ENCODE data around the gene CDC42EP4.

The CDC42EP4 gene

DNA sequence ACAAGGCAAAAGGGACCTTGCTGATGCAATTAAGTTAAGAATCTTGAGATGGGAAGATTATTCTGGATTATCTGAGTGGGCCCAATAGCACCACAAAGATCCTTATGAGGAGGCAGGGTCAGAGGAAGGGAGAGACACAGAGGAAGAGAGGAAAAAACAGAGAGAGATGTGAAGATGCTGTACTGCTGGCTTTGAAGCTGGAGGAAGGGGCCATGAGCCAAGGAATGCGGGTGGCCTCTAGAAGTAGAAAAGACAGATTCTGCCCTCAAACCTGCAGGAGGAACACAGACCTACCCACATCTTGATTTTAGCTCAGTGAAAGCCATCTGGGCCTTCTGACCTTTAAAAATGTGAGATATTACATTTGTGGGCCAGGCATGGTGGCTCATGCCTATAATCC is 42.0 kb downstream of the CDC42EP4 start:
- TF ChIP-seq EZH2phosphoT487 (IDR thresholded peaks at IDR 0.05; ENCODE audit: borderline replicate concordance): no peak
- Histone ChIP-seq H3K9me3 (ENCODE audit: insufficient read depth, low read depth, low read length) (peaks cover 4% of the 10 kb centered on the region; the same call in 1 of the 2 replicates), H3K4me3 (ENCODE audit: low read length, poor library complexity, severe bottlenecking) (no peak overlapping the region), H3F3A (ENCODE audit: low read depth) (no peaks in the 10 kb centered on the region), H3K79me2 (ENCODE audit: insufficient read depth, low read length) (no peaks in the 10 kb centered on the region), H3K9ac (ENCODE audit: low read depth, low read length, poor library complexity, severe bottlenecking) (no peak overlapping the region), H3K36me3 (ENCODE audit: insufficient read depth, low read length) (no peaks in the 10 kb centered on the region), H3K27me3 (ENCODE audit: insufficient read depth, low read length, poor library complexity, severe bottlenecking) (no peaks in the 10 kb centered on the region), H3K9me2 (replicated peaks; ENCODE audit: low read depth, low read length) (no peaks in the 10 kb centered on the region), H3K4me2 (ENCODE audit: low read depth, low read length, poor library complexity, severe bottlenecking) (no peak overlapping the region), H2AFZ (ENCODE audit: low read length) (no peak overlapping the region), H3K4me1 (ENCODE audit: insufficient read depth, low read length, poor library complexity, severe bottlenecking) (no peaks in the 10 kb centered on the region), H4K20me1 (ENCODE audit: insufficient read depth, low read length, poor library complexity, severe bottlenecking) (no peaks in the 10 kb centered on the region)

GRCh38 chr17:73269329-73269615 is 42.5 kb downstream of the CDC42EP4 start:
- no peaks in the 10 kb centered on the region for H3K4me1 ChIP-seq (ENCODE audit: insufficient read depth, low read length, poor library complexity, severe bottlenecking)
- TF ChIP-seq, protein P1, sequence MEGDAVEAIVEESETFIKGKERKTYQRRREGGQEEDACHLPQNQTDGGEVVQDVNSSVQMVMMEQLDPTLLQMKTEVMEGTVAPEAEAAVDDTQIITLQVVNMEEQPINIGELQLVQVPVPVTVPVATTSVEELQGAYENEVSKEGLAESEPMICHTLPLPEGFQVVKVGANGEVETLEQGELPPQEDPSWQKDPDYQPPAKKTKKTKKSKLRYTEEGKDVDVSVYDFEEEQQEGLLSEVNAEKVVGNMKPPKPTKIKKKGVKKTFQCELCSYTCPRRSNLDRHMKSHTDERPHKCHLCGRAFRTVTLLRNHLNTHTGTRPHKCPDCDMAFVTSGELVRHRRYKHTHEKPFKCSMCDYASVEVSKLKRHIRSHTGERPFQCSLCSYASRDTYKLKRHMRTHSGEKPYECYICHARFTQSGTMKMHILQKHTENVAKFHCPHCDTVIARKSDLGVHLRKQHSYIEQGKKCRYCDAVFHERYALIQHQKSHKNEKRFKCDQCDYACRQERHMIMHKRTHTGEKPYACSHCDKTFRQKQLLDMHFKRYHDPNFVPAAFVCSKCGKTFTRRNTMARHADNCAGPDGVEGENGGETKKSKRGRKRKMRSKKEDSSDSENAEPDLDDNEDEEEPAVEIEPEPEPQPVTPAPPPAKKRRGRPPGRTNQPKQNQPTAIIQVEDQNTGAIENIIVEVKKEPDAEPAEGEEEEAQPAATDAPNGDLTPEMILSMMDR (conservative IDR thresholded peaks at IDR 0.05; ENCODE audit: low read length): no peak
- H3K4me3 ChIP-seq (ENCODE audit: low read length, poor library complexity, severe bottlenecking): no peak overlapping the region
- H3K9ac ChIP-seq (ENCODE audit: low read depth, low read length, poor library complexity, severe bottlenecking): no peak overlapping the region
- H3K36me3 ChIP-seq (ENCODE audit: insufficient read depth, low read length): no peaks in the 10 kb centered on the region
- H2AFZ ChIP-seq (ENCODE audit: low read length): no peak overlapping the region
- H3K9me3 ChIP-seq (ENCODE audit: insufficient read depth, low read depth, low read length): peaks cover 4% of the 10 kb centered on the region; the same call in 1 of the 2 replicates
- no peaks in the 10 kb centered on the region for H3K9me2 ChIP-seq (replicated peaks; ENCODE audit: low read depth, low read length)
- no peaks in the 10 kb centered on the region for H3K79me2 ChIP-seq (ENCODE audit: insufficient read depth, low read length)
- H3F3A ChIP-seq (ENCODE audit: low read depth): no peaks in the 10 kb centered on the region
- no peaks in the 10 kb centered on the region for H3K27me3 ChIP-seq (ENCODE audit: insufficient read depth, low read length, poor library complexity, severe bottlenecking)
- H3K4me2 ChIP-seq (ENCODE audit: low read depth, low read length, poor library complexity, severe bottlenecking): no peak overlapping the region
- no peaks in the 10 kb centered on the region for H4K20me1 ChIP-seq (ENCODE audit: insufficient read depth, low read length, poor library complexity, severe bottlenecking)

DNA sequence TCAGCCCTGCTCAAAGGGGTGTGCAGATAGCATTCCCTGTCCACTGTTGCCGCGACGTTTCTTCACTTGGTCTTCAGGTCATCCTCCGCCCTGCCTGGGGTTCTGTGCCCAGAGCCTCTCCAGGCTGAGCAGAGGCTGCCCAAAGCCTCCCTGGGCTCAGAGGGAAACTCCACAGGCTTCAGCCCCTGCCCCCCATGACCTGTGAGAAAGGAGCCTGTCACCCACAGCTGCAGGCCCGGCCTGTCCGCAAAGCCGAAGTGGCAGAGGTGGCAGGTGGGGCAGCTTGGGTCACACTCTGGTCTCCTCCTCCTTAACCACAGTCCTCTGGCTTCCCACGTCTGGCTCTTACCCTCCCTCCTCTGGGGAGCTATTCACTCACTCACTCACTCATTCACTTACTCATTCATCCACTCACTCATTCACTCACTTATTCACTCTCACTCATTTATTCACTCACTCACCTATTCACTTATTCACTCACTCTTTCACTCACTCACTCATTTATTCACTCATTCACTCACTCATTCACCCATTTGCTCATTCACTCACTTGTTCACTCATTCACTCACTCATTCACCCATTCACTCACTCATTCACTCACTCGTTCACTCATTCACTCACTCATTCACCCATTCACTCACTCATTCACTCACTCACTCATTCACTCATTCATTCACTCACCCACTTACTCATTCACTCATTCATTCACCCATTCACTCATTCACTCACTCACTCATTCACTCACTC is 43.0 kb downstream of the CDC42EP4 start:
- H3F3A ChIP-seq (ENCODE audit: low read depth): no peaks in the 10 kb centered on the region
- no peaks in the 10 kb centered on the region for H3K9me2 ChIP-seq (replicated peaks; ENCODE audit: low read depth, low read length)
- H3K4me1 ChIP-seq (ENCODE audit: insufficient read depth, low read length, poor library complexity, severe bottlenecking): no peaks in the 10 kb centered on the region
- no peaks in the 10 kb centered on the region for H3K27me3 ChIP-seq (ENCODE audit: insufficient read depth, low read length, poor library complexity, severe bottlenecking)
- TF ChIP-seq, protein P1 (conservative IDR thresholded peaks at IDR 0.05; ENCODE audit: low read length): no peak
- TF ChIP-seq EZH2phosphoT487 (IDR thresholded peaks at IDR 0.05; ENCODE audit: borderline replicate concordance): no peak
- no peak overlapping the region for H2AFZ ChIP-seq (ENCODE audit: low read length)
- H3K36me3 ChIP-seq (ENCODE audit: insufficient read depth, low read length): no peaks in the 10 kb centered on the region
- H4K20me1 ChIP-seq (ENCODE audit: insufficient read depth, low read length, poor library complexity, severe bottlenecking): no peaks in the 10 kb centered on the region
- H3K9me3 ChIP-seq (ENCODE audit: insufficient read depth, low read depth, low read length): peaks cover 4% of the 10 kb centered on the region; the same call in 1 of the 2 replicates
- H3K9ac ChIP-seq (ENCODE audit: low read depth, low read length, poor library complexity, severe bottlenecking): no peak overlapping the region
- H3K4me2 ChIP-seq (ENCODE audit: low read depth, low read length, poor library complexity, severe bottlenecking): no peak overlapping the region
- no peaks in the 10 kb centered on the region for H3K79me2 ChIP-seq (ENCODE audit: insufficient read depth, low read length)
- H3K4me3 ChIP-seq (ENCODE audit: low read length, poor library complexity, severe bottlenecking): no peak overlapping the region

Data from Loucy (cell line).